ENCODE measurements around the gene DENND4C.
"Not testable (repeated sequence)": the region's sequence is repeated elsewhere in the genome, so short reads cannot be mapped to it uniquely, and the experiment has no call there.

DENND4C gene

DNA sequence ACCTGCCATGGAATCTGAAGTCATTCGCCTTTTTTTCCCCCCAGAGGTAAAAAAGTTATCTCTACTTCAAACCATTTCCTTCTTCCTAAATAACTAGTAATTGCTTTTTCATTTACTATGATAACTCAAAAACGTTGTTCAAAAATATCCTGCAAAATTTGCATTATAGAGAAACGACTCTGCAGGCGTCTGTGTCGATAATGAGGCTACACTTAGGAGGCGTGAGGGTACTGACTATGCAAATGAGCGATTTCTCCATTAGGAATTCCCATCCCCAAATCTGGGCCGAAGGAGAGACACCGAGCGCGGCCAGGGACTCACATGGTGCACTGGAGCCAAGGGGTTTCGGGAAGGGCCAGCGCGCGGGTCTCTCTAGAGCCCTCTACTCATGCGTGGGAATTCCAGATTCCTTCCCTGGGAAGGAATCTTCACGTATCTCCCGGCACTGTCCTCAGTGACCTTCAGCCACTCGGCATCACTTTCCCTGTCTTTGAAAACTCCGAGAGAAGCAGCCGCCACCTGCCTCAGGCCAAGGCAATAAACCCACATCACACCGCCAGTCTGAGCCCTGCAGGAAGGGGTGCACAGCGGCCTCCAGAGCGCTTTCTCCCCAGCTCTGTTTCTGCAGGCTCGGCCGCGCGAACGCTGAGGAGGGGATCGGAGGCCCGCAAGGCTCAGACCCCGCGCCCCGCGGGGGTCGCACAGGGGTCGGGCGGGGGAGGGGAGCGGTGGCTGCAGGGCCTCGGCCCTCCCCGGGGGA lies 718 bp upstream of the DENND4C start:
- DNase-seq = peak; percentile 60

DNA sequence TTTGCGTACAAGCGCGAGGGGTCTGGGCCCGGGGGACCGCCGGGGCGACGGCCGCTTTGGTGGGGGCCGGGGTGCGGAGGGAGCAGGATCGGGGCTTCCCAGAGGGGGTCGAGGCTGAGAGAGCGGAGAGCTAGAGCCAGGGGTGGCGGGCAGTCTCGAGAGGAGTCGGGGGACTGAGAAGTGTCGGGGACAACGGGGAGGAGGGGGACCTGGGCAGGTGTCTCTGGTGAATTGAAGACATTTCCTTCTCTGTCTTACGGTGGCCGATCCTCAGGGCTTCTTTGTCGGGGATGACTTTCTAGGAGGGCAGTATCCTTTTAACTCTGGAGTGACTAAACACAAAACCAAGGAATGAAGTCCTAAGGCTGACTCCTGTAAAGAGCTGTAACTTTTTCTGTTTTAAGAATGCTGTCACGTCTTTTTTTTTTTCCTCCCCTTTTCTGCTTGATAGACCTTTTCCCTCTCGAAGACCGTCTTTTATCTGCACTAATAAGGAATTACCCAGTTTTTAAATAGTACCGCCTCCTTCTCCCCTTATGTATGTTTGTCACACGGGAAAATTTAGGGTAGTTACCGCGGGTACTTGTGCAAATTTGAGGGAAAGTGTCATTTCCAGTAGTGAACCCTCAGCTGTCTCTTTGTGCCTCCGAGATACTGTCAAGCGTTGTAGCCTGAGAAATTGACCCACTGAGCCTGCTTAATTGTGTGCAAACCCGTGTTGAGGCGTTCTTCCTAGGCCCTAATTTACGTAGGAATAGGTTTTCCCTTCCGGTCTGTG lies 822 bp downstream of the DENND4C start:
- peak; percentile 13 for DNase-seq

- peak; percentile 12 for DNase-seq
These were observed 1.7 kb downstream of the DENND4C start for GRCh38 chr9:19231904-19232822.

DNA sequence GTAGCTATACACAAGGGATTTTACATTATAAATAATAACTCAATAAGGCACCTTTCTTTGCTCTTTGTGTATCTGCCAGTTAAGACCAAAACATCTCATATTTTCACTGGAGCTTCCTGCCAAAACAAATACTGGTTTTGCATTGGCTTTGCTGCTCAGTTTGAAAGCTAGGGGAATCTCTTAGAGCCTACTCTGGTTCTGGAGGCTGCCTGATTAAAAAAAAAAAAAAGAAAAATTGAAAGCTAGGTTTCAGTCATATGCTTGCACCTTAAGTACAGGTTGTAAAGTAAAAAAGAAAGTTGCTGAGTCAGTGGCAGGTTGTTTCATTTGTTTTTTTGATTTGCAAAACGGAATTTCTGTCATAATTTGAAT lies 2.3 kb downstream of the DENND4C start:
- peak; percentile 17 for DNase-seq

DNA sequence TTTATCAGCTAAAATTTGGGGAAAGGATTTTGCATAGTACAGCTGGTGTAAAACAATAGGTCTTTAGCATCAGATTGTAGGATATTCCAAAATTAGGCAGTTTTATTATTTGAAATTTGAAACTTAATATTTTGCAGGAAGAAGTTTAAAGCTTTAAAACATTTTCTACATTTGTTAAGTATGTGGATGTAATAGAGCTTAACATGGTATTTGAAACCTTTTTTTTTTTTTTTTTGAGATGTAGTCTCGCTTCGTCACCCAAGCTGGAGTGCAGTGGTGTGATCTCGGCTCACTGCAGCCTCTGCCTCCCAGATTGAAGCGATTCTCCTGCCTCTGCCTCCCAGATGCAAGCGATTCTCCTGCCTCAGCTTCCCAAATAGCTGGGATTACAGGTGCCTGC lies 2.9 kb downstream of the DENND4C start:
- no peak for DNase-seq

DNA sequence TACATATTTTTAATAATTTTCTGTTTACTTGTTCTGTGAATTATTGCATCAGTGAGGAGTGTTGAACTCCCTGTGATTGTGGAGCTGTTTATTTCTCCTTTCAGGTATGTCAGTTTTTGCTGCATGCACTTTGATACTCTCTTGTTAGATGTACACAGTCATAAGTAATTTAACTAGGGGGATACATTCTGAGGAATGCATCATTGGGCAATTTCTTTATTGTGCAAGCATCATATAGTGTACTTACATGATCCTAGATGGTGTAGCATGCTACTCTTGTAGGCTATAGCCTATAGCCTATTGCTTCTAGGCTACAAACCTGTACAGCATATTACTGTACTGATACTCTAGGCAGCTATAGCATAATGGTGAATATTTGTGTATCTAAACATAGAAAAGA lies 9.5 kb downstream of the DENND4C start:
- no peak for DNase-seq

DNA sequence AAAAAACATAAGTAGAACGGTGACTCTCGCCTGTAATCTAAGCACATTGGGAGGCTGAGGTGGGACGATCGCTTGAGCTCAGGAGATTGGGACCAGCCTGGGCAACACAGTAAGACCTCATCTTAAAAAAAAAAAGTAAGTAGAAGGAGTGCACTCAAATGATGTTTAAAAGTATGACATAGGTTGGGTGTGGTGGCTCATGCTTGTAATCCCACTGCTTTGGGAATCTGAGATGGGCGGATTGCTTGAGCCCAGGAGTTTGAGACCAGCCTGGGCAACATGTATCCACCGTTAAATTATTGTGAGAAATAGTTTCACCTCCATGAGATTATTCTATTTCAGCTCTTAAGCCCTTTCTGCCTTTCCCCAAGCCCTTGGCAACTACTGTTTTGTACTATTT lies 11.2 kb downstream of the DENND4C start:
- DNase-seq = no peak

- no peak for DNase-seq
These were observed 13.0 kb downstream of the DENND4C start for GRCh38 chr9:19243366-19244033.

DNA sequence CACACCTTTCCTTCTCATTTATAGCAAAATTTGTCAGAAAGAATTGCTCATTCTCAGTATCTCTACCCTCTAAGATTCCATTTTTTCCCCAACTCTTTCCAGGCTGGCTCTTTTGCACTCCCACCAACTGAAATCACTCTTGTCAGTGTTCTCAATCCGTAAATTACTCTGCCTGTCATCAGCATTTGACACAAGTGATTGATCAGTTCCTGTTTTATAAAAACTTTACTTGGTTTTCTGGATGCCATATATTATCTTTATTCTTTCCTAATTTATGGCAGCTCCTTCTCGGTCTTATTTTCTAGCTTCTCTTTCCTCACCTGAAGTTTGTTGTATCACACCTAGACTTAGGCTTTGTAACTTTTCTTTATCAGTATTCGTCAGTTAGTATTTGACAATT lies 16.4 kb downstream of the DENND4C start:
- no peak for DNase-seq

GRCh38 chr9:19247420-19247819 lies 16.9 kb downstream of the DENND4C start:
- no peak for DNase-seq

GRCh38 chr9:19250346-19250745 lies 19.9 kb downstream of the DENND4C start:
- DNase-seq = not testable (repeated sequence)

DNA sequence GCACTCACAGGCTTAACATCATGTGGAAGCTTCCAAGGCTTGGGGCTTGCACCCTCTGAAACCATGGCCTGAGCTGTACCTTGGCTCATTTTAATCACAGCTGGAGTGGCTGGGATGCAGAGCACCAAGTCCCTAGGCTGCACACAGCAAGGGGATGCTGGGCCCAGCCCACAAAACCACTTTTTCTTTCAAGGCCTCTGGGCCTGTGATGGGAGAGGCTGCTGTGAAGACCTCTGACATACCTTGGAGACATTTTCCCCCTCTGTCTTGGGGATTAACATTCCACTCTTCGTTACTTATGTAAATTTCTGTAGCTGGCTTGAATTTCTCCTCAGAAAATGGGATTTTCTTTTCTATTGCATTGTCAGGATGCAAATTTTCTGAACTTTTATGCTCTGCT lies 20.7 kb downstream of the DENND4C start:
- DNase-seq = not testable (repeated sequence)

DNA sequence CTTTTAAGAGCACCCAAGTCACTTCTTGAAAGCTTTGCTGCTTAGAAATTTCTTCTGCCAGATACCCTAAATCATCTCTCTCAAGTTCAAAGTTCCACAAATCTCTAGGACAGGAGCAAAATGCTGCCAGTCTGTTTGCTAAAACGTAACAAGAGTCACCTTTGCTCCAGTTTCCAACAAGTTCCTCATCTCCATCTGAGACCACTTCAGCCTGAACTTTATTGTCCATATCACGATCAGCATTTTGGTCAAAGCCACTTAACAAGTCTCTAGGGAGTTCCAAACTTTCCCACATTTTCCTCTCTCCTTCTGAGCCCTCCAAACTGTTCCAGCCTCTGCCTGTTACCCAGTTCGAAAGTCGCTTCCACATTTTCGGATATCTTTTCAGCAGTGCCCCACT lies 21.1 kb downstream of the DENND4C start:
- not testable (repeated sequence) for DNase-seq

DNA sequence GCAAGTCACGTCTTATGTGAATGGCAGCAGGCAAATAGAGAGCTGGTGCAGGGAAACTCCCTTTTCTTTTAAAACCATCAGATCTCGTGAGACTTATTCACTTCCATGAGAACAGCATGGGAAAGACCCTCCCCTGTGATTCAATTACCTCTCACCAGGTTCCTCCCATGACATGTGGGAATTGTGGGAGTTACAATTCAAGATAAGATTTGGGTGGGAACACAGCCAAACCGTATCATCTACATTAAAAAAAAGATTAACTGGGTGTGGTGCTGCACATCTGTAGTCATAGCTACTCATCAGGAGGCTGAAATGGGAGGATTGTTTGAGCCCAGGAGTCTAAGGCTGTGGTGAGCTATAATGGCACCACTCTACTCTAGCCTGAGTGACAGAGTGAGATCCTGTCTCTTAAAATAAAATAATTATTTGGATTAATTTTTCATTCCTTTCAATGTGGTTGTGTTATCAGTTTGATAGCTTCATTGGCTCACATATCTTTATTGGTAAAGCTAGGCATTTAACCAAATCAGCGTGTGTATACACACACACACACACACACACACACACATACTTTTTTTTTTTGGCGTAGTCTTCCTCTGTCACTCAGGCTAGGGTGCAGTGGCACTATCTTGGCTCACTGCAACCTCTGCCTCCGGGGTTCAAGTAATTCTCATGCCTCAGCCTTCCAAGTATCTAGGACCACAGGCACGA lies 21.8 kb downstream of the DENND4C start:
- DNase-seq = no peak

DNA sequence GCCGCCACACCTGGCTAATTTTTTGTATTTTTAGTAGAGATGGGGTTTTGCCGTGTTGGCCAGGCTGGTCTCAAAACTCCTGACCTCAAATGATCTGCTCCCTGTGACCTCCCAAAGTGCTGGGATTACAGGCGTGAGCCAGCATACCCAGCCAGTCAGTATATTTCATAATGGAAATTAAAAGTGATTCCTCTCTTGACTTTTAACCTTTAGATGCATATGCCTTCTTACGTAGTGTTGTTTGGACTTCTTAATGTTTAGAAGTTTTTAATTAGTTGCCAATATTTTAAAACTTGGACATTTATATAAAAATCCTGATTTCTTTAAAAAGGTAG lies 22.4 kb downstream of the DENND4C start:
- DNase-seq = no peak

DNA sequence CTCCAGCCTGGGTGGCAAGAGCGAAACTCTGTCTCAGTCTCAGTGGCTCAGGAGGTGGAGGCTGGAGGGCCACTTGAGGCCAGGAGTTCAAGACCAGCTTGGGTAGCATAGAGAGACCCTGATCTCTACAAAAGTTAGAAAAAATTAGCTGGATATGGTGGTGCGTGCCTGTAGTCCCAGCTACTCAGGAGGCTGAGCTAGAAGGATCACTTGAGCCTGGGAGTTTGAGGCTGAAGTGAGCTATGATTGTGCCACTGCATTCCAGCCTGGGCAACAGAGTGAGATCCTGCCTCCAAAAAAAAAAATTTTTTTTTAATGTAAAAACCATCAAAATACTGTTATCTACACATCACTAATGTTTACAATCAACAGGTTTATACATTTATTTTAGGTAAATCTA lies 24.6 kb downstream of the DENND4C start:
- DNase-seq = no peak

- DNase-seq = no peak
These were observed 25.3 kb downstream of the DENND4C start for GRCh38 chr9:19255821-19256220.

DNA sequence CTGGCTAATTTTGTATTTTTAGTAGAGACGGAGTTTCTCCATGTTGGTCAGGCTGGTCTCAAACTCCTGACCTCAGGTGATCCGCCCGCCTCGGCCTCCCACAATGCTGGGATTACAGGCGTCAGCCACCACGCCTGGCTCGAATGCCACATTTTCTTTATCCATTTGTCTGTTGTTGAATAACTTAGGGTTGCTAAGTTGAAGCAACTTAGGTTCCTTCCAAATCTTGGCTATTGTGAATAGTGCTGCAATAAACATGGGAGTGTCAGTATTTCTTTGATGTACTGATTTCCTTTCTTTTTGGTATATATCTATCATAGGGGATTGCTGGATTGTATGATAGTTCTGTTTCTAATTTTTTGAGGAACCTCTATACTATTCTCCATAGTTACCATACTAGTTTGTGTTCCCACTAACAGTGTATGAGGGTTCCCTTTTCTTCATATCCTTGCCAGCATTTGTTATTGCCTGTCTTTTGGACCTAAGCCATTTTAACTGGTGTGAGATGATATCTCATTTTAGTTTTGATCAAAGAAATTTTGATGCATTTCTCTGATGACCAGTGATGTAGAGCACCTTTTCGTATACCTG lies 29.3 kb downstream of the DENND4C start:
- DNase-seq = not testable (repeated sequence)

- not testable (repeated sequence) for DNase-seq
These were observed 35.1 kb downstream of the DENND4C start for GRCh38 chr9:19265602-19266001.

DNA sequence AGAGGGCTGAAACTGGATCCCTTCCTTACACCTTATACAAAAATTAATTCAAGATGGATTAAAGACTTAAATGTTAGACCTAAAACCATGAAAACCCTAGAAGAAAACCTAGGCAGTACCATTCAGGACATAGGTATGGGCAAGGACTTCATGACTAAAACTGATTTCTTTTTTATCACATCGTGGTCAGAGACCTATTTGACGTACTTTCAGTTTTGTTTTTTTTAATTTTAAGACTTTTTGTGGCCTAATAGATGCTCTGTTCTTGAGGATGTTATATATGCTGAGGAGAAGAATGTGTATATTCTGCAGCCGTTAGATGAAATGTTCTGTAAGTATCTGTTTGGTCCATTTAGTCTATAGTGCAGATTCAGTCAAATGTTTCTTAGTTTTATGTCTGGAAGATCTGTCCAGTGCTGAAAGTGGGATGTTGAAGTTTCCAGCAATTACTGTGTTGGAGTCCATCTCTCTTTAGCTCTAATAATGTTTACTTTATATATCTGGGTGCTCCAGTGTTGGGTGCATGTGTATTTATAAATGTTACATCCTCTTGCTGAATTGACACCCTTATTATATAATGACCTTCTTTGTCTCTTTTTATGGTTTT lies 36.4 kb downstream of the DENND4C start:
- not testable (repeated sequence) for DNase-seq

GRCh38 chr9:19269582-19269981 lies 39.1 kb downstream of the DENND4C start:
- no peak for DNase-seq

All from NCI-H1105 treated with DMSO at 0.1 percent for 48 hours (cell line).